ENCODE data around the gene ADSS1.

GRCh38 chr14:104684449-104684821, 39.6 kb upstream of the ADSS1 start:
- no peak for TF ChIP-seq CTCF (IDR thresholded peaks at IDR 0.05)
- no peak for TF ChIP-seq POLR2A (IDR thresholded peaks at IDR 0.05)

Measured in Peyer's patch (tissue), 4 donors.